GM23338 (cell line): Measurements from ENCODE around the gene ATP9A. TPM values are rescaled to one million over a fixed set of nuclear protein-coding genes. Genes with fewer than 3 reads are reported as not detected.
A peak's percentile ranks its signal among the peaks of the same experiment; 100 is the strongest.

Experiments
- ATAC-seq: fragments of 200-7000 bp; cut with Tn5 transposase; 3 replicates; pipeline ENCODE4 v1.9.1; 2020
- DNase-seq: peaks from one replicate; pipeline ENCODE4 v3.0.0-alpha.2; 2015; ENCODE audit warnings: low spot score
- H2AFZ ChIP-seq: fragments of 200-600 bp; sonication (generic); 2 replicates; pipeline ENCODE4 v1.8.0; 2016; ENCODE audit warnings: antibody characterized with exemption, mild to moderate bottlenecking, moderate library complexity
- H3F3A ChIP-seq: fragments of 200-600 bp; sonication (generic); replicated peaks from 2 replicates; pipeline ENCODE4 v1.8.0; 2017; ENCODE audit warnings: antibody characterized with exemption, mixed run types, low read depth
- H3K27ac ChIP-seq: fragments of 200-600 bp; sonication (generic); 2 replicates; pipeline ENCODE4 v1.6.1; 2016; ENCODE audit warnings: low read depth
- H3K27me3 ChIP-seq: fragments of 200-600 bp; sonication (generic); 2 replicates; pipeline ENCODE4 v1.8.0; 2016; ENCODE audit warnings: mild to moderate bottlenecking, mixed run types, moderate library complexity; ENCODE audit not compliant: insufficient read depth
- H3K36me3 ChIP-seq: fragments of 200-600 bp; sonication (generic); 2 replicates; pipeline ENCODE4 v1.8.0; 2016; ENCODE audit warnings: mild to moderate bottlenecking; ENCODE audit not compliant: insufficient read depth
- H3K4me1 ChIP-seq: fragments of 200-600 bp; sonication (generic); 2 replicates; pipeline ENCODE4 v1.8.0; 2016; ENCODE audit warnings: mild to moderate bottlenecking, moderate library complexity; ENCODE audit not compliant: insufficient read depth
- H3K4me2 ChIP-seq: fragments of 200-600 bp; sonication (generic); 2 replicates; pipeline ENCODE4 v1.7.1; 2017; ENCODE audit warnings: mixed run types
- H3K4me3 ChIP-seq: fragments of 200-600 bp; sonication (generic); 2 replicates; pipeline ENCODE4 v1.6.1; 2016; ENCODE audit warnings: mixed run types
- H3K79me2 ChIP-seq: fragments of 200-600 bp; sonication (generic); replicated peaks from 2 replicates; pipeline ENCODE4 v1.8.0; 2017; ENCODE audit warnings: mild to moderate bottlenecking; ENCODE audit not compliant: insufficient read depth
- H3K9me2 ChIP-seq: fragments of 200-600 bp; sonication (generic); 2 replicates; pipeline ENCODE4 v1.8.0; 2017; ENCODE audit not compliant: insufficient read depth
- H4K20me1 ChIP-seq: fragments of 200-600 bp; sonication (generic); replicated peaks from 2 replicates; pipeline ENCODE4 v1.8.0; 2017; ENCODE audit warnings: mild to moderate bottlenecking; ENCODE audit not compliant: insufficient read depth
- H3K27ac Mint-ChIP-seq: 2 replicates; pipeline ENCODE4 v1.8.0; 2020; ENCODE audit warnings: inconsistent platforms, mild to moderate bottlenecking, moderate library complexity, mixed read lengths
- H3K27me3 Mint-ChIP-seq: 3 replicates; pipeline ENCODE4 v1.8.0; 2022; ENCODE audit warnings: low read depth, mild to moderate bottlenecking, moderate library complexity, mixed read lengths, inconsistent platforms; ENCODE audit not compliant: insufficient read depth, poor library complexity
- H3K36me3 Mint-ChIP-seq: 3 replicates; pipeline ENCODE4 v1.8.0; 2021; ENCODE audit warnings: low read depth, mild to moderate bottlenecking, inconsistent platforms, moderate library complexity, mixed read lengths
- H3K4me1 Mint-ChIP-seq: 3 replicates; pipeline ENCODE4 v1.8.0; 2020; ENCODE audit warnings: mild to moderate bottlenecking, inconsistent platforms, mixed read lengths
- H3K4me3 Mint-ChIP-seq: 3 replicates; pipeline ENCODE4 v1.8.0; 2021; ENCODE audit warnings: moderate library complexity, mild to moderate bottlenecking, inconsistent platforms, mixed read lengths
- H3K9me3 Mint-ChIP-seq: 3 replicates; pipeline ENCODE4 v1.8.0; 2020; ENCODE audit warnings: moderate library complexity, mild to moderate bottlenecking, inconsistent platforms, mixed read lengths
- CREB1 ChIP-seq: fragments of 250-450 bp; sonication (Bioruptor Pico); IDR thresholded peaks from 2 replicates; pipeline ENCODE4 v1.5.0; 2020; ENCODE audit warnings: low read depth, mild to moderate bottlenecking, moderate library complexity
- CTCF ChIP-seq, 2 experiments: fragments of 200-600 bp in 1 of 2; sonication (generic) in 1 of 2; conservative IDR thresholded peaks; 2 replicates each; pipeline versions ENCODE4 v1.5.1 to v1.6.1; 2016 to 2017; ENCODE audit warnings: antibody characterized with exemption in 2 of 2, low read depth in 2 of 2, mild to moderate bottlenecking in 2 of 2, moderate library complexity in 1 of 2
- ETS1 ChIP-seq: IDR thresholded peaks from 2 replicates; pipeline ENCODE4 v1.6.1; 2016; ENCODE audit warnings: antibody characterized with exemption
- JUNB ChIP-seq: IDR thresholded peaks from one replicate; pipeline ENCODE4 v1.6.1; 2016; ENCODE audit warnings: antibody characterized with exemption; ENCODE audit not compliant: unreplicated experiment
- NANOG ChIP-seq: IDR thresholded peaks from 2 replicates; pipeline ENCODE4 v1.6.1; 2016; ENCODE audit warnings: antibody characterized with exemption, borderline replicate concordance
- POLR2AphosphoS5 ChIP-seq: IDR thresholded peaks from 2 replicates; pipeline ENCODE4 v1.6.1; 2016; ENCODE audit warnings: antibody characterized with exemption, low read depth
- ZNF462 ChIP-seq: fragments of 250-450 bp; sonication (Bioruptor Pico); IDR thresholded peaks from 2 replicates; pipeline ENCODE4 v1.5.0; 2020; ENCODE audit warnings: mild to moderate bottlenecking, moderate library complexity
- polyA plus RNA-seq: library from polyadenylated mRNA; unstranded; fragments of >200 nt; fragmentation: Nextera tagmentation; extraction: Ambion mirVana; gene quantifications from 2 replicates; pipeline ENCODE4 v1.2.1, GENCODE V29; 2016
- total RNA-seq: library from RNA; depleted of rRNA; stranded (reverse); fragments of >200 nt; shearing (Covaris generic); gene quantifications from 2 replicates; pipeline ENCODE4 v1.2.3, GENCODE V29; 2014

The ATP9A gene
- total and polyA plus RNA-seq, 2 experiments from 2014 or later = 0.94 to 5.9 TPM

- H3K27ac Mint-ChIP-seq = peak overlapping the region; percentile 99
- Histone ChIP-seq H3K27me3 (no peaks in the 10 kb centered on the region), H3F3A (no peaks in the 10 kb centered on the region), H3K4me3 (peak overlapping the region; percentile 76), H4K20me1 (peaks cover 7% of the 10 kb centered on the region), H2AFZ (no peak overlapping the region), H3K4me1 (peaks cover 18% of the 10 kb centered on the region), H3K79me2 (peaks cover 56% of the 10 kb centered on the region), H3K36me3 (no peaks in the 10 kb centered on the region), H3K9me2 (no peaks in the 10 kb centered on the region), H3K4me2 (peak overlapping the region; percentile 80), H3K27ac (peak overlapping the region; percentile 97)
- H3K36me3 Mint-ChIP-seq = peaks cover 23% of the 10 kb centered on the region
- DNase-seq (peak; percentile 61), ATAC-seq (peak; percentile 10)
- TF ChIP-seq POLR2AphosphoS5 (no peak; the same call in 1 of the 2 replicates), CTCF (conservative IDR thresholded peaks at IDR 0.05; ENCODE audit: low read depth in 2 of 2) (peak in 1 of 2 experiments; percentile 3; a peak in 1 of 4 replicates), JUNB (no peak), CREB1 (CRISPR knock-in tag) (0 out of 2 replicates have a peak, but pooled peaks have one; percentile 15), ZNF462 (CRISPR knock-in tag) (no peak), ETS1 (no peak), NANOG (0 out of 2 replicates have a peak, but pooled peaks have one; percentile 20)
- peak overlapping the region; percentile 97 for H3K4me3 Mint-ChIP-seq
- peaks cover 20% of the 10 kb centered on the region for H3K27me3 Mint-ChIP-seq
- H3K9me3 Mint-ChIP-seq = no peaks in the 10 kb centered on the region
- H3K4me1 Mint-ChIP-seq = peaks cover 39% of the 10 kb centered on the region
These were observed 33.1 kb upstream of the ATP9A start for GRCh38 chr20:51801122-51801822.
